CD4-positive, alpha-beta memory T cell (primary cell): ENCODE data around the gene GOLM1. TPM values are rescaled to one million over a fixed set of nuclear protein-coding genes. Genes with fewer than 3 reads are reported as not detected.

Source experiments
- CTCF ChIA-PET: fragments of 350-600 bp; sonication (Branson Sonifier 250); formaldehyde crosslinking; loops from one replicate; lab custom pipeline; 2021; ENCODE audit warnings: inconsistent platforms; ENCODE audit not compliant: partially characterized antibody; lab: Charles Lee
- POLR2A ChIA-PET: fragments of 350-600 bp; sonication (Branson Sonifier 250); formaldehyde crosslinking; loops from one replicate; lab custom pipeline; 2021; ENCODE audit not compliant: partially characterized antibody; lab: Charles Lee
- DNase-seq, 5 donors: peaks; one replicate each; pipeline versions ENCODE4 v3.0.0 to v3.0.0-alpha.2; 2020 to 2022; ENCODE audit warnings: mixed read lengths in 1 of 5
- H3K27ac ChIP-seq: one replicate; pipeline ENCODE4 v1.7.0; 2013; ENCODE audit warnings: low read depth, low read length
- H3K27me3 ChIP-seq: 2 replicates; pipeline ENCODE4 v1.7.0; 2013; ENCODE audit warnings: mild to moderate bottlenecking, low read length, moderate library complexity; ENCODE audit not compliant: insufficient read depth
- H3K36me3 ChIP-seq: 2 replicates; pipeline ENCODE4 v1.7.0; 2013; ENCODE audit warnings: mild to moderate bottlenecking, low read length, moderate library complexity; ENCODE audit not compliant: insufficient read depth
- H3K4me1 ChIP-seq: 2 replicates; pipeline ENCODE4 v1.7.0; 2013; ENCODE audit warnings: mild to moderate bottlenecking, low read length, moderate library complexity; ENCODE audit not compliant: insufficient read depth
- H3K4me3 ChIP-seq, 2 donors: one replicate each; pipeline ENCODE4 v1.7.0; 2013; ENCODE audit warnings: low read length in 2 of 2, mild to moderate bottlenecking in 1 of 2
- H3K9me3 ChIP-seq, 2 donors: one replicate each; pipeline ENCODE4 v1.7.0; 2013; ENCODE audit warnings: low read length in 2 of 2, control low read depth in 1 of 2; ENCODE audit not compliant: control insufficient read depth in 1 of 2
- H3K27ac Mint-ChIP-seq, 7 donors: one replicate each; pipeline ENCODE4 v1.8.0; 2020 to 2021; ENCODE audit warnings: mixed read lengths in 7 of 7, mild to moderate bottlenecking in 6 of 7, inconsistent platforms in 3 of 7, moderate library complexity in 3 of 7
- H3K27me3 Mint-ChIP-seq, 2 donors: one replicate each; pipeline ENCODE4 v1.8.0; 2020 to 2021; ENCODE audit warnings: mixed read lengths in 2 of 2
- H3K36me3 Mint-ChIP-seq, 2 donors: one replicate each; pipeline ENCODE4 v1.8.0; 2020 to 2021; ENCODE audit warnings: mixed read lengths in 2 of 2, inconsistent platforms in 1 of 2, mild to moderate bottlenecking in 1 of 2
- H3K4me1 Mint-ChIP-seq, 4 donors: one replicate each; pipeline ENCODE4 v1.8.0; 2020 to 2021; ENCODE audit warnings: mixed read lengths in 4 of 4, mild to moderate bottlenecking in 1 of 4
- H3K4me3 Mint-ChIP-seq, 8 donors: one replicate each; pipeline ENCODE4 v1.8.0; 2020 to 2021; ENCODE audit warnings: mixed read lengths in 8 of 8, mild to moderate bottlenecking in 7 of 8, moderate library complexity in 6 of 8, inconsistent platforms in 3 of 8
- H3K9me3 Mint-ChIP-seq, 8 donors: one replicate each; pipeline ENCODE4 v1.8.0; 2020 to 2021; ENCODE audit warnings: mixed read lengths in 8 of 8, mild to moderate bottlenecking in 5 of 8, inconsistent platforms in 3 of 8, moderate library complexity in 1 of 8
- intact Hi-C: fragments of 100-400 bp; cut with micrococcal nuclease; formaldehyde crosslinking; loops from one replicate; pipeline ENCODE4 v1.15.1; 2023
- polyA plus RNA-seq, 2 donors: library from polyadenylated mRNA; unstranded; fragments of 300-500 nt; fragmentation: Illumina TruSeq; gene quantifications; one replicate each; pipeline ENCODE4 v1.2.3, GENCODE V29; 2021
- total RNA-seq, 2 experiments: library from RNA; stranded (reverse); gene quantifications; one replicate each; pipeline ENCODE4 v1.2.3, GENCODE V29; 2021

Gene GOLM1
- total and polyA plus RNA-seq, 4 experiments from 2014 or later: 0.54 to 1.00 TPM; not detected in 2

- intact Hi-C loops: no loop called here
- POLR2A ChIA-PET: no interaction called here
- H3K36me3 Mint-ChIP-seq: peaks cover 0 to 1% of the 10 kb centered on the region in 2 donors
Measured at GRCh38 chr9:86102626-86103025, 3.3 kb upstream of the GOLM1 start.

GRCh38 chr9:86099701-86100364 is 475 bp upstream of the GOLM1 start:
- Mint-ChIP-seq H3K4me1 (peaks cover 3 to 10% (median 9%) of the 10 kb centered on the region in 4 donors), H3K36me3 (peaks cover 0 to 1% of the 10 kb centered on the region in 2 donors), H3K27me3 (peaks cover 24 to 38% of the 10 kb centered on the region in 2 donors), H3K4me3 (peak overlapping the region; percentile 87 to 94 (median 90)), H3K27ac (peak overlapping the region in 3 of 7 donors; percentile 59 to 81 (median 74)), H3K9me3 (peaks cover 0 to 2% (median 0%) of the 10 kb centered on the region in 8 donors)
- Histone ChIP-seq H3K4me3 (peak overlapping the region; percentile 23 to 25), H3K4me1 (no peaks in the 10 kb centered on the region), H3K36me3 (no peaks in the 10 kb centered on the region), H3K27me3 (peaks cover 11% of the 10 kb centered on the region), H3K27ac (no peak overlapping the region), H3K9me3 (no peaks in the 10 kb centered on the region)
- ChIA-PET POLR2A (no interaction called here), CTCF (no interaction called here)
- no peak for DNase-seq
- intact Hi-C loops: no loop called here

More at GRCh38 chr9:86102626-86103025, 3.3 kb upstream of the GOLM1 start:
- Histone ChIP-seq H3K27me3 (peaks cover 7% of the 10 kb centered on the region), H3K4me3 (no peak overlapping the region), H3K36me3 (no peaks in the 10 kb centered on the region), H3K9me3 (no peaks in the 10 kb centered on the region), H3K27ac (no peak overlapping the region), H3K4me1 (no peaks in the 10 kb centered on the region)
- Mint-ChIP-seq H3K4me3 (no peak overlapping the region), H3K27me3 (peaks cover 19 to 37% of the 10 kb centered on the region in 2 donors), H3K9me3 (peaks cover 0 to 3% (median 0%) of the 10 kb centered on the region in 8 donors), H3K4me1 (peaks cover 6 to 17% (median 12%) of the 10 kb centered on the region in 4 donors), H3K27ac (no peak overlapping the region)
- no peak for DNase-seq
- CTCF ChIA-PET: no interaction called here

- Mint-ChIP-seq H3K27ac (no peak overlapping the region), H3K36me3 (peaks cover 0 to 1% of the 10 kb centered on the region in 2 donors), H3K4me1 (peaks cover 3 to 10% (median 9%) of the 10 kb centered on the region in 4 donors), H3K9me3 (no peaks in the 10 kb centered on the region), H3K27me3 (peaks cover 21 to 31% of the 10 kb centered on the region in 2 donors), H3K4me3 (peak overlapping the region in 3 of 8 donors; percentile 36 to 63 (median 39))
- H3K36me3 ChIP-seq: no peaks in the 10 kb centered on the region
- no peak for DNase-seq
- CTCF ChIA-PET: no interaction called here
- H3K27ac ChIP-seq: no peak overlapping the region
- POLR2A ChIA-PET: no interaction called here
- peaks cover 11% of the 10 kb centered on the region for H3K27me3 ChIP-seq
- intact Hi-C loops: no loop called here
- H3K4me1 ChIP-seq: no peaks in the 10 kb centered on the region
- no peak overlapping the region for H3K4me3 ChIP-seq
- no peaks in the 10 kb centered on the region for H3K9me3 ChIP-seq
Measured at GRCh38 chr9:86097510-86098224, 1.7 kb downstream of the GOLM1 start.

- Mint-ChIP-seq H3K27ac (no peak overlapping the region), H3K27me3 (peaks cover 18 to 31% of the 10 kb centered on the region in 2 donors), H3K4me3 (no peak overlapping the region), H3K9me3 (no peaks in the 10 kb centered on the region), H3K36me3 (peaks cover 0 to 1% of the 10 kb centered on the region in 2 donors), H3K4me1 (peaks cover 3 to 10% (median 9%) of the 10 kb centered on the region in 4 donors)
- Histone ChIP-seq H3K27me3 (peaks cover 11% of the 10 kb centered on the region), H3K4me3 (no peak overlapping the region), H3K9me3 (no peaks in the 10 kb centered on the region), H3K4me1 (no peaks in the 10 kb centered on the region), H3K36me3 (no peaks in the 10 kb centered on the region), H3K27ac (no peak overlapping the region)
- intact Hi-C loops: no loop called here
- CTCF ChIA-PET: no interaction called here
- no peak for DNase-seq
- POLR2A ChIA-PET: no interaction called here
Measured at GRCh38 chr9:86096386-86096785, 3.0 kb downstream of the GOLM1 start.

- no peak overlapping the region for H3K27ac Mint-ChIP-seq
- H3K36me3 Mint-ChIP-seq: no peaks in the 10 kb centered on the region
- ChIA-PET CTCF (no interaction called here), POLR2A (no interaction called here)
- Histone ChIP-seq H3K27me3 (peaks cover 4% of the 10 kb centered on the region), H3K27ac (no peak overlapping the region), H3K4me1 (no peaks in the 10 kb centered on the region), H3K4me3 (no peak overlapping the region), H3K36me3 (no peaks in the 10 kb centered on the region), H3K9me3 (no peaks in the 10 kb centered on the region)
- peaks cover 0 to 5% (median 0%) of the 10 kb centered on the region in 8 donors for H3K9me3 Mint-ChIP-seq
- H3K4me1 Mint-ChIP-seq: no peaks in the 10 kb centered on the region
- DNase-seq: no peak
- H3K27me3 Mint-ChIP-seq: peaks cover 17 to 28% of the 10 kb centered on the region in 2 donors
- H3K4me3 Mint-ChIP-seq: no peak overlapping the region
- intact Hi-C loops: no loop called here
Measured at GRCh38 chr9:86093788-86094555, 5.4 kb downstream of the GOLM1 start.

- Mint-ChIP-seq H3K4me3 (no peak overlapping the region), H3K9me3 (peaks cover 0 to 5% (median 1%) of the 10 kb centered on the region in 8 donors), H3K27me3 (peaks cover 12 to 24% of the 10 kb centered on the region in 2 donors), H3K27ac (no peak overlapping the region), H3K4me1 (no peaks in the 10 kb centered on the region), H3K36me3 (no peaks in the 10 kb centered on the region)
- Histone ChIP-seq H3K4me1 (no peaks in the 10 kb centered on the region), H3K27ac (no peak overlapping the region), H3K36me3 (no peaks in the 10 kb centered on the region), H3K4me3 (no peak overlapping the region), H3K27me3 (peaks cover 2% of the 10 kb centered on the region), H3K9me3 (no peaks in the 10 kb centered on the region)
- intact Hi-C loops: no loop called here
- POLR2A ChIA-PET: no interaction called here
- no peak for DNase-seq
- CTCF ChIA-PET: no interaction called here
Measured at GRCh38 chr9:86091477-86091876, 7.9 kb downstream of the GOLM1 start.

- Mint-ChIP-seq H3K36me3 (no peaks in the 10 kb centered on the region), H3K4me3 (no peak overlapping the region), H3K27ac (no peak overlapping the region), H3K27me3 (peaks cover 2 to 6% of the 10 kb centered on the region in 2 donors), H3K4me1 (no peaks in the 10 kb centered on the region), H3K9me3 (peaks cover 0 to 2% (median 0%) of the 10 kb centered on the region in 8 donors)
- Histone ChIP-seq H3K27ac (no peak overlapping the region), H3K4me1 (no peaks in the 10 kb centered on the region), H3K36me3 (no peaks in the 10 kb centered on the region), H3K4me3 (no peak overlapping the region), H3K9me3 (no peaks in the 10 kb centered on the region), H3K27me3 (no peaks in the 10 kb centered on the region)
- CTCF ChIA-PET: no interaction called here
- no peak for DNase-seq
- intact Hi-C loops: no loop called here
- POLR2A ChIA-PET: no interaction called here
Measured at GRCh38 chr9:86082870-86083269, 16.5 kb downstream of the GOLM1 start.
